Measurements from ENCODE around the gene NUDT5. TPM values are rescaled to one million over a fixed set of nuclear protein-coding genes. Genes with fewer than 3 reads are reported as not detected.
A peak's percentile ranks its signal among the peaks of the same experiment; 100 is the strongest.
"Not testable (repeated sequence)": the region's sequence is repeated elsewhere in the genome, so short reads cannot be mapped to it uniquely, and the experiment has no call there.

The NUDT5 gene
- total RNA-seq, 2 donors from 2014 or later, result 33.9 to 45.3 TPM

GRCh38 chr10:12179606-12180170, 16.0 kb downstream of the NUDT5 start:
- no peak for DNase-seq
- intact Hi-C loops (cut with DNase I, micrococcal nuclease), result no loop called here
- no peak for ATAC-seq

GRCh38 chr10:12177642-12178041, 18.0 kb downstream of the NUDT5 start:
- no peak for ATAC-seq
- no peak for DNase-seq
- intact Hi-C loops (cut with DNase I, micrococcal nuclease), result no loop called here

GRCh38 chr10:12171512-12171911, 24.2 kb downstream of the NUDT5 start:
- DNase-seq; ATAC-seq; intact Hi-C loops (cut with DNase I, micrococcal nuclease): not testable (repeated sequence)

GRCh38 chr10:12165999-12166775, 29.5 kb downstream of the NUDT5 start:
- DNase-seq, result no peak
- peak; percentile 39 for ATAC-seq
- intact Hi-C loops (cut with DNase I, micrococcal nuclease), result no loop called here

GRCh38 chr10:12165036-12165435, 30.7 kb downstream of the NUDT5 start:
- intact Hi-C loops (cut with DNase I, micrococcal nuclease), result no loop called here
- no peak for DNase-seq
- ATAC-seq, result no peak

- ATAC-seq (no peak), DNase-seq (no peak)
- intact Hi-C loops (cut with DNase I, micrococcal nuclease), result no loop called here
These were observed 31.6 kb downstream of the NUDT5 start for GRCh38 chr10:12164085-12164484.

GRCh38 chr10:12162927-12163326, 32.8 kb downstream of the NUDT5 start:
- no peak for DNase-seq
- ATAC-seq, result no peak
- intact Hi-C loops (cut with DNase I, micrococcal nuclease), result no loop called here

- ATAC-seq, result no peak
- DNase-seq, result no peak
- intact Hi-C loops (cut with DNase I, micrococcal nuclease), result no loop called here
These were observed 35.0 kb downstream of the NUDT5 start for GRCh38 chr10:12160664-12161063.

GRCh38 chr10:12158111-12158510, 37.6 kb downstream of the NUDT5 start:
- DNase-seq (no peak), ATAC-seq (no peak)
- intact Hi-C loops (cut with DNase I, micrococcal nuclease), result no loop called here

GRCh38 chr10:12156367-12157123, 39.1 kb downstream of the NUDT5 start:
- DNase-seq, result no peak
- peak; percentile 86 for ATAC-seq
- intact Hi-C loops (cut with DNase I, micrococcal nuclease), result no loop called here

GRCh38 chr10:12154516-12154915, 41.2 kb downstream of the NUDT5 start:
- DNase-seq, result no peak
- intact Hi-C loops (cut with DNase I, micrococcal nuclease), result no loop called here
- no peak for ATAC-seq

- no peak for ATAC-seq
- no peak for DNase-seq
- intact Hi-C loops (cut with DNase I, micrococcal nuclease), result no loop called here
These were observed 45.5 kb downstream of the NUDT5 start for GRCh38 chr10:12150163-12150562.

GRCh38 chr10:12144538-12144937, 51.2 kb downstream of the NUDT5 start:
- ATAC-seq, result no peak
- intact Hi-C loops (cut with DNase I, micrococcal nuclease), result no loop called here
- DNase-seq, result no peak

GRCh38 chr10:12140038-12140437, 55.7 kb downstream of the NUDT5 start:
- DNase-seq (no peak), ATAC-seq (no peak)
- intact Hi-C loops (cut with DNase I, micrococcal nuclease), result no loop called here

- ATAC-seq (no peak), DNase-seq (no peak)
- intact Hi-C loops (cut with DNase I, micrococcal nuclease), result no loop called here
These were observed 60.1 kb downstream of the NUDT5 start for GRCh38 chr10:12135631-12136030.

GRCh38 chr10:12130237-12130872, 65.3 kb downstream of the NUDT5 start:
- intact Hi-C loops (cut with DNase I, micrococcal nuclease), result no loop called here
- ATAC-seq (no peak), DNase-seq (peak in 1 of 2 donors; percentile 29)

- intact Hi-C loops (cut with DNase I, micrococcal nuclease), result no loop called here
- peak; percentile 95 for ATAC-seq
These were observed 66.2 kb downstream of the NUDT5 start, which contains the start of gene SEC61A2 for GRCh38 chr10:12129222-12130111. SEC61A2 (plus strand) TSS chr10:12129677; CDS start chr10:12129788, 111 bp downstream.

GRCh38 chr10:12121673-12122072, 74.0 kb downstream of the NUDT5 start:
- DNase-seq (no peak), ATAC-seq (no peak)
- intact Hi-C loops (cut with DNase I, micrococcal nuclease), result no loop called here

More at GRCh38 chr10:12129222-12130111, 66.2 kb downstream of the NUDT5 start, which contains the start of gene SEC61A2:
- peak; percentile 94 to 99 for DNase-seq
